ENCODE measurements around the gene STX18.

STX18 gene

DNA sequence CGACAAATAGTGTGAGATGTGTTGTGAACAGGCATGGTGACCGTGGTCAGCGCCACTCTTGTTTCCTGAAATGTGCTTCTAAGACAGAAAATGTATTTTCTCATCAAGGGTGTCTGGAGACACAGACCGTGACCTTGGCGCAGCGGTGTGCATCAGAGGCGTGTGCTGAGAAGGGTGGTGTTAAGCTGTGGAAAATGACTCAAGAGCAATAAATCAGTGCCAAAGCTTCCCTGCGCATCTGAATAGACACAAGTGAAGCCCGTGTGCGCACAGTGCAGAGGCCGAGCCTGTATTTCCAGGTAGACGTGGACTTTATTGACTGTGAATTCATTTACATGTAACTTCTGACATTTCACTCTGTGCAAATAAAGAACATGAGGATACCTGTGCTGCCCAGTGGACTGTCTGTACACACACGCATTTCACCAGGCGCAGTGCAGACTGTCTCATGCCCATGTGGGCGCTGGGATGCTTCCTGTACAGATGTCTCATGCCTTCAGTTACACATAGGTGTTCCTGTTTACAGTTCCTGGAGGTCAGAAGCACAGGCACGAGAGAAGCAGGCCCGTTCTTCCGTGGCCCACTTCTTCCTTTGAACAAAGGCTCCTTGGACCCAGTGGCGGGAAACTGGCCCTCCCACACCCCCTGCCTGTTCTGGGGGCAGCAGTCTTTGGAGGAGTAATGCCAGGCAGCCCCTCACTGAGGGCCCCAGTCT is 123.0 kb downstream of the STX18 start:
- H3K14ac ChIP-seq (ENCODE audit: low read length): no peak overlapping the region
- no CpG with 5 or more reads among the region's 19 CpGs for WGBS (ENCODE audit: extremely low coverage, insufficient coverage, insufficient read length)

DNA sequence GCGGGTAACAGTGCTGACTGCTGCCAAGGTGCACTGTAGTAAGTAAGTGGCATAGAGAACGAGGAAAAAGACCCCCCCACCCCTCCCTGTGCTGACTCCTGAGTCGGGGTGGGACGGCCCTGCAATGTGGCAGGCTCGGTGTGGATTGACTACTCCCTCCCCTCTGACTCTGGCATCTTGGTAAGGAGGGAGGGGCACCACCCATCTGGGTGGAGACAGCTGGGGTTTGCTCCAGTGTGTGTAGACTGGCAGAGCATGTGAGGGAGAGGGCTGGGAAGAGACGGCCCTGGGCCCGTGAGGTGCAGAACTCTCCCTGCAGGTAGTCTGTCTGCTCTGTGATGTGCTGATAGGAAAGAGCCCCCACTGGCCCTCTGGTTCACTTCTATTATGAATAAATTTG is 124.0 kb downstream of the STX18 start:
- Histone ChIP-seq H4K91ac (ENCODE audit: low read depth, low read length) (no peak overlapping the region), H3K9me3 (ENCODE audit: insufficient read depth, low read depth, low read length) (peaks cover 7% of the 10 kb centered on the region), H3K23ac (ENCODE audit: low read length) (no peak overlapping the region), H3K4me1 (ENCODE audit: control insufficient read depth in 1 of 2, insufficient read depth in 2 of 2, low read length in 2 of 2) (no peaks in the 10 kb centered on the region), H3K36me3 (ENCODE audit: control insufficient read depth in 1 of 2, insufficient read depth in 2 of 2, low read length in 2 of 2) (peaks cover 44 to 57% of the 10 kb centered on the region in 2 experiments), H2BK5ac (ENCODE audit: low read depth, low read length, poor library complexity) (no peak overlapping the region), H3K9ac (ENCODE audit: low read length) (no peak overlapping the region), H3K4me3 (ENCODE audit: low read depth, low read length) (no peak overlapping the region), H3K27me3 (ENCODE audit: insufficient read depth, low read length) (no peaks in the 10 kb centered on the region), H3K79me2 (ENCODE audit: control insufficient read depth, insufficient read depth, low read length, poor library complexity) (no peaks in the 10 kb centered on the region), H2AFZ (ENCODE audit: insufficient read depth, low read length, poor library complexity) (no peak overlapping the region), H4K8ac (ENCODE audit: low read depth, low read length) (no peak overlapping the region), H4K12ac (ENCODE audit: low read depth, low read length) (no peak overlapping the region), H3K4me2 (ENCODE audit: low read length) (no peak overlapping the region), H2AK5ac (ENCODE audit: low read length) (no peak overlapping the region), H3K14ac (ENCODE audit: low read length) (no peak overlapping the region), H3K79me1 (ENCODE audit: low read length) (no peaks in the 10 kb centered on the region), H3K18ac (ENCODE audit: low read length) (no peak overlapping the region), H2BK12ac (ENCODE audit: low read length) (no peak overlapping the region), H3K4ac (ENCODE audit: low read depth, low read length) (no peak overlapping the region), H3K27ac (ENCODE audit: low read depth, low read length) (no peak overlapping the region), H2BK120ac (ENCODE audit: insufficient read depth, low read length, poor library complexity) (no peak overlapping the region)
- no CpG with 5 or more reads among the region's 7 CpGs for WGBS (ENCODE audit: extremely low coverage, insufficient coverage, insufficient read length)
- no peak for DNase-seq

More for the DNA sequence above, 123.0 kb downstream of the STX18 start:
- no peaks in the 10 kb centered on the region for H3K4me1 ChIP-seq (ENCODE audit: control insufficient read depth in 1 of 2, insufficient read depth in 2 of 2, low read length in 2 of 2)
- no peak overlapping the region for H2BK120ac ChIP-seq (ENCODE audit: insufficient read depth, low read length, poor library complexity)
- H2AK5ac ChIP-seq (ENCODE audit: low read length): no peak overlapping the region
- H3K9me3 ChIP-seq (ENCODE audit: insufficient read depth, low read depth, low read length): peaks cover 7% of the 10 kb centered on the region
- DNase-seq: no peak
- H3K79me1 ChIP-seq (ENCODE audit: low read length): no peaks in the 10 kb centered on the region
- H3K79me2 ChIP-seq (ENCODE audit: control insufficient read depth, insufficient read depth, low read length, poor library complexity): no peaks in the 10 kb centered on the region
- no peak overlapping the region for H3K4me3 ChIP-seq (ENCODE audit: low read depth, low read length)
- H2BK12ac ChIP-seq (ENCODE audit: low read length): no peak overlapping the region
- no peak overlapping the region for H3K27ac ChIP-seq (ENCODE audit: low read depth, low read length)
- no peak overlapping the region for H4K12ac ChIP-seq (ENCODE audit: low read depth, low read length)
- no peak overlapping the region for H3K23ac ChIP-seq (ENCODE audit: low read length)
- no peak overlapping the region for H2BK5ac ChIP-seq (ENCODE audit: low read depth, low read length, poor library complexity)
- H3K18ac ChIP-seq (ENCODE audit: low read length): no peak overlapping the region
- H2AFZ ChIP-seq (ENCODE audit: insufficient read depth, low read length, poor library complexity): no peak overlapping the region
- no peak overlapping the region for H4K8ac ChIP-seq (ENCODE audit: low read depth, low read length)
- no peak overlapping the region for H3K4me2 ChIP-seq (ENCODE audit: low read length)
- H3K27me3 ChIP-seq (ENCODE audit: insufficient read depth, low read length): no peaks in the 10 kb centered on the region
- H4K91ac ChIP-seq (ENCODE audit: low read depth, low read length): no peak overlapping the region
- H3K9ac ChIP-seq (ENCODE audit: low read length): no peak overlapping the region
- no peak overlapping the region for H3K4ac ChIP-seq (ENCODE audit: low read depth, low read length)
- H3K36me3 ChIP-seq (ENCODE audit: control insufficient read depth in 1 of 2, insufficient read depth in 2 of 2, low read length in 2 of 2): peaks cover 51 to 64% of the 10 kb centered on the region in 2 experiments

DNA sequence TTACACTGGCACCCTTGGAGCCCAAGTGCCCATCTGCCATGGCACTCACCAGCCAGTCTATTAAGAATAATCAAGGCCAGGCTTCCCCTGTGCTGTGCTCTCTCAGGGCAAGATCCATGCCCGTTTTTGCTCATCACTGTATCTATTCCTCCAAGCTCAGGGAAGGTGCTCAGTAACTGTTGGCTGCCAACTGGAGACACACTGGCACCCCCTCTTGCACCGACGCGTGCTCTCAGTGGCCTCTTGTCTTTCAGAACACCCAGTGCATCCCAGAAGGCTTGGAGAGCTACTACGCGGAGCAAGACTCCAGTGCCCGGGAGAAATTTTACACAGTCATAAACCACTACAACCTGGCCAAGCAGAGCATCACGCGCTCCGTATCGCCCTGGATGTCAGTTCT is 124.9 kb downstream of the STX18 start:
- WGBS (ENCODE audit: extremely low coverage, insufficient coverage, insufficient read length): no CpG with 5 or more reads among the region's 11 CpGs
- H2BK12ac ChIP-seq (ENCODE audit: low read length): no peak overlapping the region
- H3K27ac ChIP-seq (ENCODE audit: low read depth, low read length): no peak overlapping the region
- H4K12ac ChIP-seq (ENCODE audit: low read depth, low read length): no peak overlapping the region
- H3K9ac ChIP-seq (ENCODE audit: low read length): no peak overlapping the region
- H3K27me3 ChIP-seq (ENCODE audit: insufficient read depth, low read length): no peaks in the 10 kb centered on the region
- H3K79me1 ChIP-seq (ENCODE audit: low read length): no peaks in the 10 kb centered on the region
- H3K14ac ChIP-seq (ENCODE audit: low read length): no peak overlapping the region
- H3K18ac ChIP-seq (ENCODE audit: low read length): no peak overlapping the region
- no peak overlapping the region for H2BK120ac ChIP-seq (ENCODE audit: insufficient read depth, low read length, poor library complexity)
- no peak overlapping the region for H4K91ac ChIP-seq (ENCODE audit: low read depth, low read length)
- no peak overlapping the region for H3K4ac ChIP-seq (ENCODE audit: low read depth, low read length)
- H3K4me3 ChIP-seq (ENCODE audit: low read depth, low read length): peak overlapping the region; percentile 32
- H3K23ac ChIP-seq (ENCODE audit: low read length): no peak overlapping the region
- no peaks in the 10 kb centered on the region for H3K4me1 ChIP-seq (ENCODE audit: control insufficient read depth in 1 of 2, insufficient read depth in 2 of 2, low read length in 2 of 2)
- no peak overlapping the region for H2AK5ac ChIP-seq (ENCODE audit: low read length)
- H2BK5ac ChIP-seq (ENCODE audit: low read depth, low read length, poor library complexity): no peak overlapping the region
- H2AFZ ChIP-seq (ENCODE audit: insufficient read depth, low read length, poor library complexity): no peak overlapping the region
- peaks cover 7% of the 10 kb centered on the region for H3K9me3 ChIP-seq (ENCODE audit: insufficient read depth, low read depth, low read length)
- no peak overlapping the region for H3K4me2 ChIP-seq (ENCODE audit: low read length)
- H3K79me2 ChIP-seq (ENCODE audit: control insufficient read depth, insufficient read depth, low read length, poor library complexity): no peaks in the 10 kb centered on the region
- H3K36me3 ChIP-seq (ENCODE audit: control insufficient read depth in 1 of 2, insufficient read depth in 2 of 2, low read length in 2 of 2): peaks cover 43 to 60% of the 10 kb centered on the region in 2 experiments
- DNase-seq: no peak
- no peak overlapping the region for H4K8ac ChIP-seq (ENCODE audit: low read depth, low read length)

DNA sequence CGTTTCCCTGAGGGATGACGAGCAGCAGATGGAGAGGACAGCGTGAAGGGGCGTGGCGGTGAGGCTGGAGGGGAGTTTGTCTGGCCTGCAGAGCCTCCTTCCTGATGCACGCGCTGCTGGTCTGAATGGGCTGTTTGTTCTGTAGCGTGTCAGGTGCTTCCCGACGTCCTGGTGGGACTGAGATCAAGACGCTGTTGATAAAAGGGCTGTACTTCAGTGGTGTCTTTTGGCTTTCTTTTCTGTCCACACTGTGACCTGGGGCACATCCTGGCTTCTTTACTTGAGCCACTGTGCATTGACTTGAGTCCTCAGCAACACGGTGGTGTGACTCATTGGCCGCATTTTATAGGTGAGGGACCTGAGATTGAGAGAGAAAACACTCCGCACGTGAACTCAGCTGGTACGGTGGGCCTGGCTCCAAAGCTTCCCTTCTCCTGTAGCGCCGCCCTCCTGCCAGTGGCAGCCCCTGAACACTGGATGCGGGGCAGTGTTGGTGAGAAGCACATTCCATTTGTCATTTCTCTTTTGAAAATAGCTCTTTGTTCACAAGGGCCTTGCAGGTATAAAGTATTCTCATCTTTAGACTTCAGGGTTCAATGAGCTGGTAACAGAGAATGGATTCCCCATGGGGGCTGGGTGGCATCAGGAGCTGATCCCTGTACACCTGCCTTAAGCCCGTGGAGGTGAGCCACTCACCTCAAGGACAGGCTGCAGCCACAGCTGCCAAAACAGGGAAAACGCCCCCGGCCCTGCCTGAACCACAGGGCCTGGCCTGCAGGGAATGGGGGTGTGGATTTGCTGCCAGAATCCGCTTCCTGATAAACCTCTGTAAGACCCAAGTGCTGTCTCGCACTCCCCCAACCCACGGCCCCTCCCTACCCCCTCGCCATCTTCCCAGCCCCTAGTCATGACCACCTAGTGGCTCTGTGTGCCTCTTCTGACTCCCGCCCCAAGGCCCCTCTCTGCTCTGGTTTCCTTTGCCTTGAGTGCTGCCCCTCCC is 125.7 kb downstream of the STX18 start:
- H3K14ac ChIP-seq (ENCODE audit: low read length): no peak overlapping the region
- H3K9me3 ChIP-seq (ENCODE audit: insufficient read depth, low read depth, low read length): peaks cover 7% of the 10 kb centered on the region
- H4K91ac ChIP-seq (ENCODE audit: low read depth, low read length): no peak overlapping the region
- no peak overlapping the region for H2BK5ac ChIP-seq (ENCODE audit: low read depth, low read length, poor library complexity)
- H3K4ac ChIP-seq (ENCODE audit: low read depth, low read length): no peak overlapping the region
- no peak overlapping the region for H4K8ac ChIP-seq (ENCODE audit: low read depth, low read length)
- H2AFZ ChIP-seq (ENCODE audit: insufficient read depth, low read length, poor library complexity): no peak overlapping the region
- DNase-seq: no peak
- no peak overlapping the region for H3K4me2 ChIP-seq (ENCODE audit: low read length)
- no CpG with 5 or more reads among the region's 27 CpGs for WGBS (ENCODE audit: extremely low coverage, insufficient coverage, insufficient read length)
- no peak overlapping the region for H2AK5ac ChIP-seq (ENCODE audit: low read length)
- no peak overlapping the region for H3K4me3 ChIP-seq (ENCODE audit: low read depth, low read length)
- H3K18ac ChIP-seq (ENCODE audit: low read length): no peak overlapping the region
- no peak overlapping the region for H3K23ac ChIP-seq (ENCODE audit: low read length)
- no peak overlapping the region for H3K27ac ChIP-seq (ENCODE audit: low read depth, low read length)
- H3K4me1 ChIP-seq (ENCODE audit: control insufficient read depth in 1 of 2, insufficient read depth in 2 of 2, low read length in 2 of 2): no peaks in the 10 kb centered on the region
- H2BK12ac ChIP-seq (ENCODE audit: low read length): no peak overlapping the region
- H3K36me3 ChIP-seq (ENCODE audit: control insufficient read depth in 1 of 2, insufficient read depth in 2 of 2, low read length in 2 of 2): peaks cover 41 to 54% of the 10 kb centered on the region in 2 experiments
- H3K79me2 ChIP-seq (ENCODE audit: control insufficient read depth, insufficient read depth, low read length, poor library complexity): no peaks in the 10 kb centered on the region
- no peaks in the 10 kb centered on the region for H3K79me1 ChIP-seq (ENCODE audit: low read length)
- H3K9ac ChIP-seq (ENCODE audit: low read length): no peak overlapping the region
- no peaks in the 10 kb centered on the region for H3K27me3 ChIP-seq (ENCODE audit: insufficient read depth, low read length)
- no peak overlapping the region for H2BK120ac ChIP-seq (ENCODE audit: insufficient read depth, low read length, poor library complexity)
- no peak overlapping the region for H4K12ac ChIP-seq (ENCODE audit: low read depth, low read length)

Data from trophoblast cell (in vitro differentiated cells and primary cell).